Measurements from ENCODE around the gene TRIM60.
"Not testable (repeated sequence)": the region's sequence is repeated elsewhere in the genome, so short reads cannot be mapped to it uniquely, and the experiment has no call there.

The TRIM60 gene

DNA sequence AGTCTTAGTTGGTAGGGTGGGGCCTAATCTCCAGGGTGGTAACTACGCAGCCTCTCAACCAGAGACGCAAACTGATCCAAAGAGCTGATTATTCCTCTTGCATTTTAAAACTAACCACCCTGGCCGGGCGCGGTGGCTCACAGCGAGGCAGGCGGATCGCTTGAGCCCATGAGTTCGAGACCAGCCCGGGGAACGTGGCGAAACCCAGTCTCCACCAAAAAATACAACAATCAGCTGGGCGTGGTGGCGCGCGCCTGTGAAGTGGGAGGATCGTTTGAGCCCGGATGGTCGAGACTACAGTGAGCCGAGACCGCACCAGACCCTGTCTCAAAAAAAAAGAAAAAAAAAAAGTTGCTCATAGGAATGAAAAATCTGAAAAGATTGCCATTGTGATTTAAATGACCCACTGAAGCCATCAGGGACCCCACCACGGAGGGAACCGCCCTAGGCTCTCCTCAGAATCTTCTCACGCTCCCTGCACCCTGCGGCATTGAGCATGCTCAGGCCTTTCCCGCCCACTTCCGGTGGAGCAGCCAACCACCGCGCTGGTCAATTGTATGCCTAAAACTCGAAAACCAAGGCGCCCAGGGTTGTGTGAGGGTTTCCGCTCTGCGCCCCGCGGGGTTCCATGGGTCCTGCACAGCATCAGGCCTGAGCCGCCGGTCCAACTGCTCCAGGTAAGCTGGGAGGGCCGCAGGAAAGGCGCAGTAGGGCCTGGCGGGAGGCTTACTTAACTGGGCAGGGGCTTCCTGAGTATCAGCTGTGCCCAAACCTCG is at the start of gene TRIM60:
TSS of gene TRIM60 (plus strand) at position 564 of the 776 bp plus-strand sequence. CDS start 8,074 bp downstream, outside the sequence.
- DNase-seq = no peak

DNA sequence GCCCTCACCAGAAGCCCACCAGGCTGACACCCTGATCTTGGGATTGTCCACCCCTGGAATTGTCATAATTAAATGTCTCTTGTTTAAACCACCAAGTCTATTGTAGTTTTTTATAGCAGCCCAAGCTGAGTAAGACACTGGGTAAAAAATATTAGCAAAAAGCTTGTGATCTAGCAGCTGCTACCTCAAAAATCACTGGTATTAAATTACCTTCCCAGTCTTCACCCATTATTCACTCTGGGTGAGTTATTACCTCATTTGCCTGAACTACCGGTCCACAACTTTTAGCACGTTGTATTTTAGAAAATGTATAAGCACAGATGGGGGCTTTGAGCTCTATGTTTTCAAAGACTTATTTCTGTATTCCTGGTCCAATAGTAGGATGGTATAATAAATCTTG is 42.3 kb upstream of the TRIM60 start:
- no peak for DNase-seq

DNA sequence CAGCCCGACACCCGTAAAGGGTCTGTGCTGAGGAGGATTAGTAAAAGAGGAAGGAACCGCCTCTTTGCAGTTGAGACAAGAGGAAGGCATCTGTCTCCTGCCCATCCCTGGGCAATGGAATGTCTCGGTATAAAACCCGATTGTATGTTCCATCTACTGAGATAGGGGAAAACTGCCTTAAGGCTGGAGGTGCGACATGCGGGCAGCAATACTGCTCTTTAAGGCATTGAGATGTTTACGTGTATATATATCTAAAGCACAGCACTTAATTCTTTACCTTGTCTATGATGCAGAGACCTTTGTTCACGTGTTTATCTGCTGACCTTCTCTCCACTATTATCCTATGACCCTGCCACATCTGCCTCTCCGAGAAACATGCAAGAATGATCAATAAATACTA is 41.0 kb upstream of the TRIM60 start:
- DNase-seq = not testable (repeated sequence)

DNA sequence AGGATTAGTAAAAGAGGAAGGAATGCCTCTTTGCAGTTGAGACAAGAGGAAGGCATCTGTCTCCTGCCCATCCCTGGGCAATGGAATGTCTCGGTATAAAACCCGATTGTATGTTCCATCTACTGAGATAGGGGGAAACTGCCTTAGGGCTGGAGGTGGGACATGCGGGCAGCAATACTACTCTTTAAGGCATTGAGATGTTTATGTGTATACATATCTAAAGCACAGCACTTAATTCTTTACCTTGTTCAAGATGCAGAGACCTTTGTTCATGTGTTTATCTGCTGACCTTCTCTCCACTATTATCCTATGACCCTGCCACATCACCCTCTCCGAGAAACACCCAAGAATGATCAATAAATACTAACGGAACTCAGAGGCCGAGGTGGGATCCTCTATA is 35.7 kb upstream of the TRIM60 start:
- DNase-seq = not testable (repeated sequence)

DNA sequence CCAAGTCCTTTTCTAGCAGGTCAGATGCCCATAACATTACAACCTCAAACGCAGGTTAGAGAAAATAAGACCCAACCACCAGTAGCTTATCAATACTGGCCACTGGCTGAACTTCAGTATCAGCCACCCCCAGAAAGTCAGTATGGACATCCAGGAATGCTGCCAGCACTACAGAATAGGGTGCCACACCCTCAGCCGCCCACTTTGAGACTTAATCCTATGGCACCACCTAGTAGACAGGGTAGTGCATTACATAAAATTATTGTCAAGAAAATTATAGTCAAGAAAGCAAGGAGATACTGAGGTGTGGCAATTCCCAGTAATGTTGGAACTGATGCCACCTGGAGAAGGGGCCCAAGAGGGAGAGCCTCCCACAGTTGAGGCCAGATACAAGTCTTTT is 34.5 kb upstream of the TRIM60 start:
- DNase-seq = no peak

DNA sequence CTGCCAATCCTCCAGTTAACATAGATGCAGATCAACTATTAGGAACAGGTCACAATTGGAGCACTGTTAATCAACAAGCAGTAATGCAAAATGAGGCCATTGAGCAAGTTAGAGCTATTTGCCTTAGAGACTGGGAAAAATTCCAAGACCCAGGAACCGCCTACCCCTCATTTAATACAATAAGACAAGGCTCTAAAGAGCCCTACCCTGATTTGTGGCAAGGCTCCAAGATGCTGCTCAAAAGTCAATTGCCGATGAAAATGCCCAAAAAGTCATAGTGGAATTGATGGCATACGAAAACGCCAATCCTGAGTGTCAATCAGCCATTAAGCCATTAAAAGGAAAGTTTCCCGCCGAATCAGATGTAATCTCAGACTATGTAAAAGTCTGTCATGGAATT is 33.9 kb upstream of the TRIM60 start:
- DNase-seq = no peak

DNA sequence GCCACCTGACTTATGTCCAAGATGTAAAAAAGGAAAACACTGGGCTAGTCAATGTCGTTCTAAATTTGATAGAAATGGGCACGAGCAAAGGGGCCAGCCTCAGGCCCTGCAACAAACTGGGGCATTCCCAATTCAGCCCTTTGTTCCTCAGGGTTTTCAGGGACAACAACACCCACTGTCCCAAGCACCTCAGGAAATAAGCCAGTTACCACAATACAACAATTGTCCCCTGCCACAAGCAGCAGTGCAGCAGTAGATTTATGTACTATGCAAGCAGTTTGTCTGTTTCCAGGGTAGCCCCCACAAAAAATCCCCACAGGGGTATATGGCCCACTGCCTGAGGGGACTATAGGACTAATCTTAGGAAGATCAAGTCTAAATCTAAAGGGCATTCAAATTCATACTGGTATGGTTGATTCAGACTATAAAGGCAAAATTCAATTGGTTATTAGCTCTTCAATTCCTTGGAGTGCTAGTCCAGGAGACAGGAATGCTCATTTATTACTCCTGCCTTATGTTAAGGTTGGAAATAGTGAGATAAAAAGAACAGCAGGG is 33.2 kb upstream of the TRIM60 start:
- DNase-seq = not testable (repeated sequence)

DNA sequence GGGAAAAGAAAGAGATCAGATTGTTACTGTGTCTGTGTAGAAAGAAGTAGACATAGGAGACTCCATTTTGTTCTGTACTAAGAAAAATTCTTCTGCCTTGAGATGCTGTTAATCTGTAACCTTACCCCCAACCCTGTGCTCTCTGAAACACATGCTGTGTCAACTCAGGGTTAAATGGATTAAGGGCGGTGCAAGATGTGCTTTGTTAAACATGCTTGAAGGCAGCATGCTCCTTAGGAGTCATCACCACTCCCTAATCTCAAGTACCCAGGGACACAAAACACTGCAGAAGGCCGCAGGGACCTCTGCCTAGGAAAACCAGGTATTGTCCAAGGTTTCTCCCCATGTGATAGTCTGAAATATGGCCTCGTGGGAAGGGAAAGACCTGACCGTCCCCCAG is 29.8 kb upstream of the TRIM60 start:
- not testable (repeated sequence) for DNase-seq

DNA sequence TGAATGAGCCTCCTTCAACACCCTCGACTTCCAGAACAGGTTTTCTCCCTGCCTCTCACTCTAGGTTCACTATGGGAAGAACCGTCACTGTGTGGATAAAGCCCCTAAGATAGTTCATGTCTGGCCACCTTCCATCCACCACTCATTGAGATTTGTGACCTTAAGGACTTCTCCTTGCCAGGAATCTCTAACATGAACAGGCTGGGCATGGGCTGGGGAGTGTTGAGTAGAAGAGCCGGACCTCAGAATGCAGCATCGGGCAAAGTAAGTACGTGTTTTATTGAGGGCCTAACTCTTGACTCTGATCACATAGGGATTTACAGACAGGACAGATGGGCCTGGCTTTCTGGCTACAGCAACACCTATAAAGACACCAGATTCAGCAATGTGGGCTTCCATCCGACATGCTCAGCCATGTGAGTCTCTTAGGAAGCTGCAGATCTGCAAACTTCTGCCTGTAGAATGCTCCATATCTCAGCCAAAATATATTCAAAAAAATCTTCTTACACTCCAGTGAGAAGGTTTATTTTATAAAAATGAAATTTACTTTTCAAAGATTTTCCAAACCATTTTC is 26.4 kb upstream of the TRIM60 start:
- no peak for DNase-seq

DNA sequence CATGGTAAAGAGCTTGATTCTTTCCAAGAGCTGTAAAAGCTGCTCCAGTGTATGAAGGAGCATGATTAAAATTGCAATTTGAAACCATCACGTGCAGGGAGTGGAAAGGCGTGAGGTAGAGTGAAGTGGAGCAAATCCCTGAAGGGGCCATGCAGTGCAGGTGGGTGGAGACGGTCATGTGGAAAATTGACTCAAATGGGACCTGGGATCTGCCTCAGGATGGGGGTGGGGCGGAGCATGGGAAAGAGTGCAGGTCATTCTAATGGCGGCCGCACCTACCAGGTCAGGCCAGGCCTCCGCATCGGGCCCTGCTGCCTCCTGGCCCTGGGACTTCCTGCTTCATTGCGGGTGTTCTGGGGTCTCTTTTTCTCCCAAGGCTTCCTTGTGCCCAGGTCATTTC is 25.3 kb upstream of the TRIM60 start:
- no peak for DNase-seq

DNA sequence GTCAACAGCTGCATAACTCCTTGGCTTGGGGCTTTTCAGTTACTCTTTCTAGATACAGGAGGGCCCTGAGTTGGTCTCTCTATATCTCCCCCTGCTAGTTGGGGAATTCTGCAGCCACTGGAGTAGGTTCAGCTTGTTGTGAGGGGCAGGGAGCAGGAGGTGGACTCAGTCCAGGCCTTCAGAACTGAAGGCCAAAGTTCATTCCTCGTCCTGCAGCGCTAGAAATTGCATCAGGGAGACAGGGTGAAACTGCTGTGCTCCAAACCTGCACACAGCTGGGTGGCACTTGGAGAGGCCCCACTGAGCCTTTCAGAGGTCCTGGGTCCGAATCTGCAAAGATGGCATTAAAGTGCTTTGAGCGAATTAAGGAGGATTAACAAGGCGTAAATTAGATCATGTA is 24.9 kb upstream of the TRIM60 start:
- DNase-seq = no peak

DNA sequence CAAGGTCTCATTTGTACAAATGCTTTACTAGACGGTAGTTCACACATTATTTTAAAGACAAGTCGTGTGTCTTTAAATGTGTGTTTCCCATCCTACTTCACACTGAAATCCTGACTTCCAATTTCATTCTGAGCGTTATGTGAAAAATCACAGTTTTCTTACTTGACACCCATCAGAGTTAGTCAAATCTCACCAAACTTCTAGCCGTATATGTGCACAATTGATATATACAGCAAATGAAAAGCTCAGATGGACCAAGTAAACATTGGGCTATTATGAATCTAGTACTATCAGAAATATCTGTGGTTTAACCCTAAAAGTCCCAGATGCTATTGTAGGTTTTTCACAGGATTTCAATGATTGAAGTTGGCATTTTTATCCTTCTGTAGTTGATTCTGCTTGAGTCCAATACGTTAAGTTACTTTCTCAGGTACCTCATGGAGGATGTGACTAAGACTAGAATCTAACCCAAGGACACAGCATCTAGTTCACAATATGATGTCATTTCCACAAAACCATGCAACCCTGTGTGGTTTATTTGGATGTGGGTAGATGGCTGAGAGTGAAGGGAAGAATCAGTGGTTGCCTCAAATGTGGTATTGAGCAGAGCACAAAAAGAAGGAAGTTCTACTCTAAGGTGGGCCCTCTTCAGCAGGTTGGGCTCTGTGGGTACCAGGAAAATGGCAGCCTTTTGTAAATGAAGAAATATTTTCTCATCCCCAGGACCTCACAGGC is 22.1 kb upstream of the TRIM60 start:
- no peak for DNase-seq

DNA sequence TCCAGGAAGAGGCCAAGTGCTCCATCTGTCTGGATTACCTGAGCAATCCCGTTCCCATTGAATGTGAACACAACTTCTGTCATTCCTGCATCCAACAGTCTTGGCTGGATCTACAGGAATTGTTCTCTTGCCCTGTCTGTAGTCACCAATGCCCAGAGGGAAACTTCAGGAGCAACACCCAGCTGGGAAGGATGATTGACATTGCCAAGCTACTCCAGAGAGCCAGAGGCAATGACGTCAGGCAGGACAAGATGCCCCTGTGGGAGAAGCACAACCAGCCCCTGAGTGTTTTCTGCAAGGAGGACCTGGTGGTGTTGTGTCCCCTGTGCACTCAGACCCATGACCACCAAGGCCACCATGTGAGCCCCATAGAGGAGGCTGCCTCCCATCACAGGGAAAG is 21.3 kb upstream of the TRIM60 start:
- DNase-seq = no peak

DNA sequence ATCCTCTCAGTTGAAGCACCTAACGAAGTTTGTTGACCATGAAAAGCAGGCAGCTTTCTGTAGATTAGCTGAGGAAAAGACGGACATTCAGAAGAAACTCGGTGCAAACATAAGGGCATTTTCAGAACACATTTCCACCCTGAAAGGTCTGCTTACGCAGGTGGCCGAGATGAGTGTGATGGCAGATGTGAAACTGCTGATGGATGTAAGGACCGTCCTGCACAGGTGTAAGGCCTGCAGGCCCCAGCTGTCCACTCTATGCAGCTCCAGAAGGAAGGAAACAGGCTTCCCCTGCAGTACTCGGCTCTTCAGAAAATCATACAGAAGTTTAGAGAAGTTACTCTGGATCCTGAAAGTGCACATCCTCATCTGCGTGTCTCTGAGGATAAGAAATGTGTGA is 20.8 kb upstream of the TRIM60 start:
- DNase-seq = no peak

DNA sequence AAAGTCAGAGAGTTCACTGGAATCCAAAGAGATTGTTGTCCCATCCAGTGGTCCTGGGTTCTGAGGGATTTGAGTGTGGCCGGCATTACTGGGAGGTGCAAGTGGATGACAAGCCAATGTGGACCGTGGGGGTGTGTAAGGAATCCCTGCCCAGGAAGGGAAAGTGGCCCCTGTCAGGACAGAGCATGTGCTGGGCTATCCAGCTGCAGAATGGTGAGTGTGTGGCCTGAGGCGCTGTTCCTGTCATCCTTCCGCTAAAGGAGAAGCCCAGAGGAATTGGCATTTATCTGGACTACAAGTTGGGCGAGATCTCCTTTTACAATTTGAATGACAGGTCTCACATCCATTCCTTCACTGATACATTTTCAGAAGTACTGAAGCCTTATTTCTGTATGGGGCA is 20.4 kb upstream of the TRIM60 start:
- no peak for DNase-seq

DNA sequence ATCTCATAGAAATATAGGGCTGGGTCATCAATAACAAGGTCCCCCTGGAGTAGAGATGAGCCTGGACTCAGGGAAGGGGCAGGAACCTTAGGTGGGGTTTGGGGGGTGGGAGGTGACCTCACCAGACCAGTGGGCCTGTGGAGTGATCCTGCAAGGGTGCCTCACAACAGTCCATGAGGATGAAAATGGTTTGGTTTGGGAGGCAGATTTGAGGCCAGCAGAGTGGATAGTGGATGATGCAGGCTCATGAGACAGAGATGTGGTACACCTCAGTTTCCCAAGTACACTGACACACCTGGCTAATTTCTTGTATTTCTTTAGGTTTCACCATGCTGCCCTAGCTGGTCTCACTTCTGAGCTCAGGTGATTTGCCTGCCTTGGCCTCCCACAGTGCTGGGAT is 18.1 kb upstream of the TRIM60 start:
- DNase-seq = no peak

DNA sequence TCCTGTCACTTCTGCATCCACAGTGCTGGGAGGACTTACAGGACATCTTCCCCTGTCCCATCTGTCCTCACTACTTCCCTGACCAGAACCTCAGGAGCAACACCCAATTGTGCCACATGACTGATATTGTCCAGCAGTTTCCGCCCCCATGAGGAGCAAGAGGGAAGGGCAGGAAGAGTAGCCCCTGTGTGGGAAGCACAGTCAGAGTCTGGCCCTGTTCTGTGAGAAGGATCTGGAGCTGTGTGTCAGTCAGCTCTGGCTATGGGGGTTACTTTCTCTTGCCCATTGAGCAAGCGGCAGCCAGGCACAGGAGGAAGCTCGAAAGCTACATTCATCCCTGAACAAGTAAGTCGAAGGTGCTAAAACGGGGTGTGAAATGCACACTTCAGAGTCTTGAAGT is 14.8 kb upstream of the TRIM60 start:
- no peak for DNase-seq

DNA sequence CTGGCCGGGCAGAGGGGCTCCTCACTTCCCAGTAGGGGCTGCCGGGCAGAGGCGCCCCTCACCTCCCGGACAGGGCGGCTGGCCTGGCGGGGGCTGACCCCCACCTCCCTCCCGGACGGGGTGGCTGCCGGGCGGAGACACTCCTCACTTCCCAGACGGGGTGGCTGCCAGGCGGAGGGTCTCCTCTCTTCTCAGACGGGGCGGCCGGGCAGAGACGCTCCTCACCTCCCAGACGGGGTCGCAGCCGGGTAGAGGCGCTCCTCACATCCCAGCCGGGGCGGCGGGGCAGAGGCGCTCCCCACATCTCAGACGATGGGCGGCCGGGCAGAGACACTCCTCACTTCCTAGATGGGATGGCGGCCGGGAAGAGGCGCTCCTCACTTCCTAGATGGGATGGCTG is 11.8 kb upstream of the TRIM60 start:
- DNase-seq = not testable (repeated sequence)

DNA sequence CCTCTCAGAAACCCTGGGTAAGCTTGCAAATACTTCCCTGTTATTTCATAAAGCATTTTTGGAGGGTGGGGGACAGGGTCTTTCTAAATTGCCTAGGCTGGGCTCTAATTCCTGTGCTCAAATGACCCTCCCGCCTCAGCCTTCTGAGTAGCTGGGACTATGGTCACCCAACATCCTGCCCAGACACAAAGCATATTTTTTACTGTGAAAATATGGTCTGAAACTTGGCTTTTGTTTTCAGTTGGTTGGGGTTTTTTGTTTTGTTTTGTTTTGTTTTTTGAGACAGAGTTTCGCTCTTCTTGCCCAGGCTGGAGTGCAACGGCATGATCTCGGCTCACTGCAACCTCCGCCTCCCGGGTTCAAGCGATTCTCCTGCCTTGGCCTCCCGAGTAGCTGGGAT is 6.0 kb upstream of the TRIM60 start:
- not testable (repeated sequence) for DNase-seq

DNA sequence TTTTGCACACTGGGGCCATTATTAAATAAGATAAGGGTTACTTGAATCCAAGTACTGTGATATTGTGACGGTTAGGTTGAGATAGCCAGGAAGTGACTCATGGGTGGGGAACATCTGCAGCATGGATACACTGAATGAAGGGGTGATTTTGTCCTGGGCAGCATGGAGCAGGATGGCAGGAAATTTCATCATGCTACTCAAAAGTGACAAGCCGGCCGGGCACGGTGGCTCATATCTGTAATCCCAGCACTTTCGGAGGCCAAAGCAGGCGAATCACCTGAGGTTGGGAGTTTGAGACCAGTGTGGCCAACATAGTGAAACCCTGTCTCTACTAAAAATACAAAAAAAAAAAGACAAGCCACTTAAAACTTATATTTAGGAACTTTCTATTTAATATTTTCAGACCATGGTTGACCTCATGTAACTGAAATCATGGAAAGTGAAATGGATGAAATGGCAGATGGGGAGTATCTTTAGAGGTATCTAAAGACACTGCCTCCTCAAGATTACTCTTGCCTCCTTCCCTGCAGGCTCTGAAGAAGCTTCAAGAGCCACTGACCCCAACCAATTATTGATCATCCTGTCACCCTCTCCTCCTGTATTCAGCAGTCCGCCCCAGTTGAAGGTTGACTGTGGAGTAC is 3.9 kb upstream of the TRIM60 start:
- no peak for DNase-seq

DNA sequence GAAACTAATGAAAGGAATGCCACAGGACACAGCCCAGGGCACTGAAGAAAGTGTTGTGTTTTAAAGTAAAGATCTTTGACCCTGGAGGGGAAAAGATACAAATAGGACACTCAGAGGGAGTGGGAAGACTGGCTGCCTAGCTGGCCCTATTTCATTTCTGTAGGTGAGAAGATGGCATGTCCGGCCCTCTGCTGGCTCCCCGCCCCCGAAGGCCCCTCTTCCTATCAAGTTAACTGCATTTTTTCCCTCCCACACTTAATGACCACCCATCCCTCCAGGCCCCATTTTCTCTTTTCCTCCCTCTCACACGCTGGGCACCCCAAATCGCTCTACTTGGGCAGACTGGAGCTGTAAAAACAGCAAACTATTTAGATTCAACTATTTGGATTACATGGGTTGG is 16.4 kb downstream of the TRIM60 start:
- no peak for DNase-seq

DNA sequence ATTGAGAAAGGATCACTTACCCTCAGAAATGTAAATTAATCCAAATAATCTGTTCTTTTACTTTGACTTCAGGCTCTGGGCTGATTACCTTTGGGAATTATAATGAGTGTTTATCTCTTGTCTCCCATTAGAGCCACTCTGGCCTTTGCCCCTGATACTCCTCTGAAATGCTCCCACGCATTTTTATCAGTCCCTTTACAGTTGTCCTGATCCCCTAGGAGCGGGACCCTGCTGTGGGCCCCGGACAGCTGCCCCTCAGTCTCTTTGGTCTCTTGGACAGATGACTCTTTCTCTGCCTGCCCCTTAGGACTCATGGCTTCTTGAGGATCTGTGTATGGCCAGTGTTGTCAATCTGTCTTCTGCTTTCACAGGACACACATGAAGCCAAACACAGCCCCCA is 20.8 kb downstream of the TRIM60 start:
- no peak for DNase-seq

DNA sequence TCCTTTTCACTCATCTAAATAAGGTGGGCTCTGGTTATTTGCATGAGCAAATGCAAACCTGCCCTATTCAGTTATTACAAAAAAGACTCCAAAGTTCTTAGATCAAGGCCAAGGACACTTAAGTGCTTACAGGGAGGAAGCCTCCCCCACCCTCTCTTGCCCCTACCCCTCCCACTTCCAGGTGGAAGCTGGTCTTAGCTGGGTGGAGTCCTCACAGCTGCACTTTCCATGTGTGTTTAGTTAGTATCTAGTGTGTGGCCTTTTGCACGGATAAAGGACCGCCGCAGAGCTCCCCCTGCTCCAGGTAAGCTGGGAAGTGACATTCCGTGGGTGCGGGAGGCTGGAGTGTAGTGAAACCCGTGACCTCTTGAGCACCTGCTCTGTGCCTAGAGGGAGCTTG is 21.8 kb downstream of the TRIM60 start, which contains the start of gene TRIM75:
TSS of gene TRIM75 (plus strand) at position 222 of the 400 bp plus-strand sequence. CDS start 5,282 bp downstream, outside the sequence.
- DNase-seq = no peak

Data from activated CD4-positive, alpha-beta T cell treated with anti-CD3 and anti-CD28 coated beads, Interleukin-2, amount 50 U/mL, for 1 hour (primary cell).